HL-60 (cell line): ENCODE results near the gene NRCAM.

Experiments used
- CTCF ChIP-seq: IDR thresholded peaks from one replicate; pipeline ENCODE4 v1.5.1; 2011; ENCODE audit warnings: low read length, control low read depth, inconsistent platforms; ENCODE audit not compliant: insufficient read depth
- GABPA ChIP-seq: IDR thresholded peaks from 2 replicates; pipeline ENCODE4 v1.6.1; 2012; ENCODE audit warnings: low read depth
- POLR2AphosphoS5 ChIP-seq: IDR thresholded peaks from 2 replicates; pipeline ENCODE4 v1.6.1; 2012; ENCODE audit warnings: low read depth
- REST ChIP-seq: IDR thresholded peaks from 2 replicates; pipeline ENCODE4 v1.6.1; 2012; ENCODE audit warnings: low read depth; ENCODE audit not compliant: insufficient replicate concordance
- SPI1 ChIP-seq: IDR thresholded peaks from 2 replicates; pipeline ENCODE4 v1.6.1; 2012; ENCODE audit warnings: low read depth, mild to moderate bottlenecking, borderline replicate concordance

GRCh38 chr7:108457871-108458270 lies 1.6 kb upstream of the NRCAM start:
- TF ChIP-seq CTCF, result no peak
- no peak for TF ChIP-seq REST
- no peak for TF ChIP-seq GABPA
- TF ChIP-seq POLR2AphosphoS5, result no peak
- no peak for TF ChIP-seq SPI1
